Osteoblast (primary cell): ENCODE measurements around the gene NMT1. TPM values are rescaled to one million over a fixed set of nuclear protein-coding genes. Genes with fewer than 3 reads are reported as not detected.
"Not testable (repeated sequence)": the region's sequence is repeated elsewhere in the genome, so short reads cannot be mapped to it uniquely, and the experiment has no call there.

ENCODE experiments used
- DNase-seq: peaks from one replicate; pipeline ENCODE4 v3.0.0; 2011; ENCODE audit warnings: low spot score, mixed read lengths; ENCODE audit not compliant: insufficient read length; ENCODE audit errors: missing footprints
- H2AFZ ChIP-seq: 2 replicates; pipeline ENCODE4 v1.6.0; 2011; ENCODE audit warnings: mild to moderate bottlenecking, low read length
- H3K27ac ChIP-seq: 2 replicates; pipeline ENCODE4 v1.5.1; 2011; ENCODE audit warnings: mild to moderate bottlenecking, low read depth, low read length, moderate library complexity
- H3K27me3 ChIP-seq: 2 replicates; pipeline ENCODE4 v1.6.0; 2012; ENCODE audit warnings: mild to moderate bottlenecking, control low read depth, inconsistent platforms, low read length, moderate library complexity; ENCODE audit not compliant: insufficient read depth
- H3K36me3 ChIP-seq: 2 replicates; pipeline ENCODE4 v1.5.1; 2011; ENCODE audit warnings: mild to moderate bottlenecking, low read length, control low read depth, moderate library complexity; ENCODE audit not compliant: insufficient read depth
- H3K4me1 ChIP-seq: 2 replicates; pipeline ENCODE4 v1.5.1; 2011; ENCODE audit warnings: mild to moderate bottlenecking, low read length, control low read depth, moderate library complexity; ENCODE audit not compliant: insufficient read depth
- H3K4me2 ChIP-seq: 2 replicates; pipeline ENCODE4 v1.6.0; 2011; ENCODE audit warnings: mild to moderate bottlenecking, low read length; ENCODE audit not compliant: insufficient read depth
- H3K4me3 ChIP-seq: fragments of 200-600 bp; sonication (generic); 3 replicates; pipeline ENCODE4 v1.5.1; 2012; ENCODE audit warnings: mild to moderate bottlenecking, low read length, inconsistent platforms; ENCODE audit not compliant: insufficient read depth
- H3K79me2 ChIP-seq: 2 replicates; pipeline ENCODE4 v1.6.0; 2012; ENCODE audit warnings: mild to moderate bottlenecking, low read length, control low read depth, inconsistent platforms; ENCODE audit not compliant: insufficient read depth
- H3K9me3 ChIP-seq: 2 replicates; pipeline ENCODE4 v1.5.1; 2011; ENCODE audit warnings: low read depth, low read length, control low read depth
- H4K20me1 ChIP-seq: 2 replicates; pipeline ENCODE4 v1.6.0; 2012; ENCODE audit warnings: mild to moderate bottlenecking, low read length, control low read depth; ENCODE audit not compliant: insufficient read depth
- CTCF ChIP-seq: IDR thresholded peaks from 2 replicates; pipeline ENCODE4 v1.5.1; 2011; ENCODE audit warnings: mild to moderate bottlenecking, low read depth, low read length, moderate library complexity; ENCODE audit errors: extremely low read depth
- total RNA-seq: library from RNA; depleted of rRNA; stranded (reverse); fragments of >200 nt; gene quantifications from 2 replicates; pipeline ENCODE4 v1.2.3, GENCODE V29; 2012

Gene NMT1
- total RNA-seq, 1 donor: 51.8 TPM

DNA sequence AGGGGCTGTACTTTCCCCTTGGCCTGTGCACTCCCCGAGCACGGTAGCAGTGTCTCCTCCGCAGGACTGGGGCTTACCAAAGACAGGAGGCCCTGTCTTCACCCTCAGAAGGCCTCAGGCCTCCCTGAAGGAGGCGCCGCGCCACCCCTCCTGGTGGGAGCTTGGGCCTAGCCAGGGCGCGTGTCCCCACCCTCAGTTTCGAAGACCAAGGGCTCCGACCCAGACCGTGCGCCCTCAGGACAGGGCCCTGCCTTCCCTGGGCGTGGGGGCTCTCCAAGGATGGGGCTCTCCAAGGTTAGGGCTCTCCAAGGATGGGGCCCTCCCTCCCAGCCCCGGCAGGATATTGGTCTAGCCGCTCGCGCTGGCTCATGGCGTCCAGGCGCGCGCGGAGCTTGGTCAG is 59.4 kb downstream of the NMT1 start:
- Histone ChIP-seq H4K20me1 (no peaks in the 10 kb centered on the region), H3K4me2 (no peak overlapping the region), H3K4me3 (no peak overlapping the region), H2AFZ (no peak overlapping the region), H3K27ac (no peak overlapping the region), H3K4me1 (peaks cover 13% of the 10 kb centered on the region), H3K9me3 (no peaks in the 10 kb centered on the region), H3K27me3 (no peaks in the 10 kb centered on the region), H3K36me3 (no peaks in the 10 kb centered on the region), H3K79me2 (peaks cover 13% of the 10 kb centered on the region)
- peak; percentile 75 for DNase-seq
- no peak for TF ChIP-seq CTCF

- H4K20me1 ChIP-seq: no peaks in the 10 kb centered on the region
- no peaks in the 10 kb centered on the region for H3K9me3 ChIP-seq
- H3K27ac ChIP-seq: no peak overlapping the region
- H3K36me3 ChIP-seq: no peaks in the 10 kb centered on the region
- H3K4me1 ChIP-seq: peaks cover 13% of the 10 kb centered on the region
- no peak overlapping the region for H3K4me2 ChIP-seq
- H3K79me2 ChIP-seq: peaks cover 13% of the 10 kb centered on the region
- no peak for DNase-seq
- no peak overlapping the region for H3K4me3 ChIP-seq
- H2AFZ ChIP-seq: no peak overlapping the region
- TF ChIP-seq CTCF: no peak
- no peaks in the 10 kb centered on the region for H3K27me3 ChIP-seq
Measured at GRCh38 chr17:45121055-45121454, 59.9 kb downstream of the NMT1 start.

DNA sequence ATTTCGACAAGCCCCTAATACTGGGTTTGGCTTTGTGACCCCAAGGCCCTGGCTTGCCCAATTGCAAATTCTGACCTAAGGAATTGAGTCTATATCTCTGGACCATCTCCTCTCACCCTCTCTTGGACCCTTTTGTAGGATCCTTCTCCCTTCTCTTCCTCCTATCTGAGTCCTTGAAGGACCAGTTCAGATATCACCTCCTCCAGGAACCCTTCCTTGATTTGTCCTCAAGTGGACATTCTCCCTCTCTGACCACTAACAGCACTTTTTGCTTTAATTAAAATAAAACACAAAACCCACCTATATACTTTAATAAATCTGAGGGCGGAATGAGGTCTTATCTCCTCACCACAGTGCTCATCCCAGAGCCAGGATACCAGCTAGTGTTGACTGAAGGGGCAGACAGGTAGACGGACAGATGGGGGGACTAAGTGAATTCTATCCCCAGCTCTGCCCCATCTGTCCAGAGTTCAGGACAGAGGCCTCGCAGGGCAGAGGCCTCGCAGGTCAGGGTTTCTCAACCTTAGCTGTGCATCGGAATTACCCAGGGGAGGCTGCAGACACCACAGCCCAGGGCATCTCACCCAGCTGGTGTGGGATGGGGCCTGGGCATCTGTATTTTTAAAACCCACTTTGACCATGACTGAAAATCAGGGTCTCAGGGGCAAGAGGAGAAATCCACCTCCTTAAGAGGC is 62.1 kb downstream of the NMT1 start:
- no peak overlapping the region for H3K4me2 ChIP-seq
- H3K9me3 ChIP-seq: no peaks in the 10 kb centered on the region
- H3K4me1 ChIP-seq: peaks cover 21% of the 10 kb centered on the region
- DNase-seq: peak; percentile 76
- H3K27ac ChIP-seq: peak overlapping the region; percentile 70
- no peaks in the 10 kb centered on the region for H4K20me1 ChIP-seq
- no peaks in the 10 kb centered on the region for H3K27me3 ChIP-seq
- no peak overlapping the region for H3K4me3 ChIP-seq
- peaks cover 23% of the 10 kb centered on the region for H3K79me2 ChIP-seq
- no peaks in the 10 kb centered on the region for H3K36me3 ChIP-seq
- no peak for TF ChIP-seq CTCF
- no peak overlapping the region for H2AFZ ChIP-seq

GRCh38 chr17:45123930-45124796 is 63.0 kb downstream of the NMT1 start:
- DNase-seq: peak; percentile 100
- no peaks in the 10 kb centered on the region for H3K9me3 ChIP-seq
- H4K20me1 ChIP-seq: no peaks in the 10 kb centered on the region
- H3K4me1 ChIP-seq: peaks cover 24% of the 10 kb centered on the region
- H3K27ac ChIP-seq: peak overlapping the region; percentile 70
- peak overlapping the region; percentile 78 for H2AFZ ChIP-seq
- H3K27me3 ChIP-seq: no peaks in the 10 kb centered on the region
- peak overlapping the region; percentile 14 for H3K4me3 ChIP-seq
- H3K36me3 ChIP-seq: no peaks in the 10 kb centered on the region
- TF ChIP-seq CTCF: no peak
- peak overlapping the region; percentile 34 for H3K4me2 ChIP-seq
- peaks cover 25% of the 10 kb centered on the region for H3K79me2 ChIP-seq

DNA sequence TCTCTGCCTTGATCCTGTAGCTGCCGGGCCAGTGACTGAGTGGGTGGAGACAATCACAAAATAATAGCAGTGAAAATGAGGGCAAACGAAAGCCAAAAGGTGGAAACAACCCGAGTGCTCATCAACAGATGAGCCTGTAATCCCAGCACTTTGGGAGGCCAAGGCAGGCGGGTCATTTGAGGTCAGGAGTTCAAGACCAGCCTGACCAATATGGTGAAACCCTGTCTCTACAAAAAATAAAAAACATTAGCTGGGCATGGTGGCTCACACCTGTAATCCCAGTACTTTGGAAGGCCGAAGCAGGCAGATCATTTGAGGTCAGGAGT is 63.6 kb downstream of the NMT1 start:
- Histone ChIP-seq H3K4me1 (peaks cover 24% of the 10 kb centered on the region), H3K27ac (peak overlapping the region; percentile 70), H2AFZ (peak overlapping the region; percentile 78), H3K79me2 (peaks cover 25% of the 10 kb centered on the region)
- H3K27me3 ChIP-seq, DNase-seq, H4K20me1 ChIP-seq, H3K36me3 ChIP-seq, H3K9me3 ChIP-seq, H3K4me3 ChIP-seq, H3K4me2 ChIP-seq: not testable (repeated sequence)
